HEK293T (cell line): ENCODE data around the gene MVD.

ENCODE experiments used
- BHLHE40 ChIP-seq: fragments of 450-650 bp; IDR thresholded peaks from 2 replicates; pipeline ENCODE4 v1.6.1; 2016; ENCODE audit warnings: mild to moderate bottlenecking, moderate library complexity, borderline replicate concordance
- CTBP1 ChIP-seq: fragments of 450-650 bp; IDR thresholded peaks from 2 replicates; pipeline ENCODE4 v1.6.1; 2016; ENCODE audit warnings: borderline replicate concordance
- ELF4 ChIP-seq: fragments of 450-650 bp; IDR thresholded peaks from 2 replicates; pipeline ENCODE4 v1.6.1; 2017; ENCODE audit warnings: antibody characterized with exemption
- FOXK2 ChIP-seq: fragments of 450-650 bp; IDR thresholded peaks from 2 replicates; pipeline ENCODE4 v1.6.1; 2016; ENCODE audit warnings: mild to moderate bottlenecking
- FOXM1 ChIP-seq: fragments of 450-650 bp; IDR thresholded peaks from 2 replicates; pipeline ENCODE4 v1.6.1; 2017; ENCODE audit warnings: mild to moderate bottlenecking, borderline replicate concordance
- NFRKB ChIP-seq: fragments of 450-650 bp; IDR thresholded peaks from 2 replicates; pipeline ENCODE4 v1.6.1; 2016; ENCODE audit warnings: mild to moderate bottlenecking, moderate library complexity
- SP1 ChIP-seq: fragments of 450-650 bp; IDR thresholded peaks from 2 replicates; pipeline ENCODE4 v1.6.1; 2017
- TARDBP ChIP-seq: fragments of 450-650 bp; IDR thresholded peaks from 2 replicates; pipeline ENCODE4 v1.6.1; 2016

GRCh38 chr16:88654363-88655052 is 8.4 kb downstream of the MVD start:
- TF ChIP-seq CTBP1 (no peak), FOXK2 (no peak), SP1 (no peak), TARDBP (no peak), BHLHE40 (no peak), FOXM1 (no peak), ELF4 (no peak), NFRKB (no peak)
